IMR-90 (cell line): ENCODE results near the gene AXIN2. TPM values are rescaled to one million over a fixed set of nuclear protein-coding genes. Genes with fewer than 3 reads are reported as not detected.

Experiments
- ATAC-seq: fragments of 200-7000 bp; cut with Tn5 transposase; 2 replicates; pipeline ENCODE4 v1.9.1; 2020; ENCODE audit warnings: low read depth, mild to moderate bottlenecking, moderate library complexity
- BruUV-seq: library from RNA; stranded (reverse); fragments of 400-500 nt; replicated peaks from 2 replicates; lab custom pipeline; 2021; lab: Mats Ljungman, UMichigan
- CTCF ChIA-PET: fragments of 300-600 bp; formaldehyde crosslinking; extraction: SDS; loops from one replicate; lab custom pipeline; 2021; ENCODE audit warnings: antibody characterized with exemption; lab: Yijun Ruan, JAX
- POLR2A ChIA-PET: fragments of 300-600 bp; sonication (Branson Sonifier 250); formaldehyde crosslinking; loops from one replicate; lab custom pipeline; 2022; ENCODE audit warnings: antibody characterized with exemption; ENCODE audit not compliant: unreplicated experiment; lab: Charles Lee
- DNase-seq: peaks from one replicate; pipeline ENCODE4 v3.0.0; 2013
- H2AFZ ChIP-seq: replicated peaks from 2 replicates; pipeline ENCODE3; 2013; ENCODE audit warnings: low read length, mild to moderate bottlenecking; ENCODE audit not compliant: poor library complexity
- H2AK5ac ChIP-seq: 2 replicates; pipeline ENCODE4 v1.6.1; 2013; ENCODE audit warnings: low read depth, low read length, inconsistent platforms
- H2AK9ac ChIP-seq: replicated peaks from 2 replicates; pipeline ENCODE3; 2013; ENCODE audit warnings: mild to moderate bottlenecking, low read depth, low read length, moderate library complexity; ENCODE audit not compliant: poor library complexity
- H2BK120ac ChIP-seq: 2 replicates; pipeline ENCODE4 v1.6.1; 2013; ENCODE audit warnings: low read depth, low read length, inconsistent platforms
- H2BK15ac ChIP-seq: 3 replicates; pipeline ENCODE4 v1.6.1; 2013; ENCODE audit warnings: low read depth, low read length, inconsistent platforms
- H2BK20ac ChIP-seq: 2 replicates; pipeline ENCODE4 v1.6.1; 2013; ENCODE audit warnings: low read depth, mild to moderate bottlenecking, inconsistent platforms, low read length, moderate library complexity
- H2BK5ac ChIP-seq: 2 replicates; pipeline ENCODE4 v1.6.1; 2013; ENCODE audit warnings: mild to moderate bottlenecking, low read depth, low read length, inconsistent platforms; ENCODE audit not compliant: poor library complexity, severe bottlenecking
- H3K14ac ChIP-seq: replicated peaks from 2 replicates; pipeline ENCODE4 v1.6.1; 2013; ENCODE audit warnings: low read depth, low read length, inconsistent platforms
- H3K18ac ChIP-seq: 2 replicates; pipeline ENCODE4 v1.6.1; 2013; ENCODE audit warnings: low read depth, low read length, control low read depth
- H3K23ac ChIP-seq: 2 replicates; pipeline ENCODE4 v1.6.1; 2013; ENCODE audit warnings: low read depth, low read length, inconsistent platforms
- H3K27ac ChIP-seq: 2 replicates; pipeline ENCODE4 v1.5.1; 2013; ENCODE audit warnings: mild to moderate bottlenecking, control low read depth, low read length; ENCODE audit not compliant: insufficient read depth
- H3K27me3 ChIP-seq: 2 replicates; pipeline ENCODE4 v1.6.1; 2013; ENCODE audit warnings: low read length; ENCODE audit not compliant: control insufficient read depth, insufficient read depth
- H3K36me3 ChIP-seq: 2 replicates; pipeline ENCODE4 v1.6.1; 2013; ENCODE audit warnings: low read length, mixed read lengths; ENCODE audit not compliant: control insufficient read depth, insufficient read depth
- H3K4ac ChIP-seq: 2 replicates; pipeline ENCODE4 v1.6.1; 2013; ENCODE audit warnings: low read depth, low read length, inconsistent platforms
- H3K4me1 ChIP-seq: 2 replicates; pipeline ENCODE4 v1.6.1; 2013; ENCODE audit warnings: low read length, mixed read lengths; ENCODE audit not compliant: control insufficient read depth, insufficient read depth
- H3K4me2 ChIP-seq: 2 replicates; pipeline ENCODE4 v1.6.1; 2013; ENCODE audit warnings: low read depth, mild to moderate bottlenecking, control low read depth, low read length, moderate library complexity
- H3K4me3 ChIP-seq: 2 replicates; pipeline ENCODE4 v1.5.1; 2013; ENCODE audit warnings: low read depth, mild to moderate bottlenecking, control low read depth, low read length, moderate library complexity; ENCODE audit not compliant: insufficient read depth
- H3K56ac ChIP-seq: 2 replicates; pipeline ENCODE4 v1.6.1; 2013; ENCODE audit warnings: low read length, inconsistent platforms; ENCODE audit not compliant: insufficient read depth; ENCODE audit errors: extremely low read depth
- H3K79me1 ChIP-seq, 2 experiments: 2 replicates each; pipeline ENCODE4 v1.6.1; 2013; ENCODE audit warnings: low read length in 2 of 2, inconsistent platforms in 1 of 2, low read depth in 1 of 2
- H3K9ac ChIP-seq: 2 replicates; pipeline ENCODE4 v1.6.1; 2013; ENCODE audit warnings: low read depth, low read length, control low read depth
- H3K9me1 ChIP-seq: 2 replicates; pipeline ENCODE4 v1.6.1; 2013; ENCODE audit warnings: low read length, inconsistent platforms; ENCODE audit not compliant: insufficient read depth
- H3K9me3 ChIP-seq: 2 replicates; pipeline ENCODE4 v1.6.1; 2013; ENCODE audit warnings: low read length; ENCODE audit not compliant: control insufficient read depth, insufficient read depth
- H4K20me1 ChIP-seq: 2 replicates; pipeline ENCODE4 v1.6.1; 2013; ENCODE audit warnings: low read length, inconsistent platforms; ENCODE audit not compliant: insufficient read depth
- H4K5ac ChIP-seq: 2 replicates; pipeline ENCODE4 v1.6.1; 2013; ENCODE audit warnings: mild to moderate bottlenecking, low read depth, low read length, control low read depth
- H4K8ac ChIP-seq, 2 experiments: 2 replicates each; pipeline ENCODE4 v1.6.1; 2013; ENCODE audit warnings: low read depth in 2 of 2, low read length in 2 of 2, control low read depth in 1 of 2, inconsistent platforms in 1 of 2
- H4K91ac ChIP-seq: 2 replicates; pipeline ENCODE4 v1.6.1; 2013; ENCODE audit warnings: low read depth, low read length, inconsistent platforms; ENCODE audit not compliant: insufficient read depth
- CEBPB ChIP-seq: IDR thresholded peaks from 2 replicates; pipeline ENCODE4 v1.6.1; 2012; ENCODE audit warnings: low read depth, low read length, improper control_type of control experiment
- CHD1 ChIP-seq: IDR thresholded peaks from 2 replicates; pipeline ENCODE4 v1.6.1; 2012; ENCODE audit warnings: low read depth, low read length, improper control_type of control experiment
- CTCF ChIP-seq: conservative IDR thresholded peaks from 2 replicates; pipeline ENCODE4 v1.5.1; 2012; ENCODE audit warnings: mild to moderate bottlenecking, low read depth, low read length, improper control_type of control experiment
- ELK1 ChIP-seq: fragments of 150-350 bp; IDR thresholded peaks from 2 replicates; pipeline ENCODE4 v1.6.1; 2016; ENCODE audit warnings: low read depth, mild to moderate bottlenecking, low read length, moderate library complexity, borderline replicate concordance
- FOS ChIP-seq: fragments of 150-350 bp; IDR thresholded peaks from 2 replicates; pipeline ENCODE4 v1.6.1; 2016; ENCODE audit warnings: low read depth, low read length
- MAFK ChIP-seq: IDR thresholded peaks from 2 replicates; pipeline ENCODE4 v1.6.1; 2012; ENCODE audit warnings: low read depth, low read length, improper control_type of control experiment
- MAZ ChIP-seq: IDR thresholded peaks from 2 replicates; pipeline ENCODE4 v1.6.1; 2012; ENCODE audit warnings: low read depth, mild to moderate bottlenecking, low read length, improper control_type of control experiment, moderate library complexity, borderline replicate concordance
- MXI1 ChIP-seq: IDR thresholded peaks from 2 replicates; pipeline ENCODE4 v1.6.1; 2012; ENCODE audit warnings: low read depth, mild to moderate bottlenecking, low read length, moderate library complexity, borderline replicate concordance
- NFE2L2 ChIP-seq: fragments of 150-350 bp; IDR thresholded peaks from 2 replicates; pipeline ENCODE4 v1.6.1; 2016; ENCODE audit warnings: low read depth, mild to moderate bottlenecking, low read length
- POLR2A ChIP-seq: IDR thresholded peaks from 2 replicates; pipeline ENCODE4 v1.6.1; 2012; ENCODE audit warnings: mild to moderate bottlenecking, low read depth, low read length
- RCOR1 ChIP-seq: IDR thresholded peaks from 2 replicates; pipeline ENCODE4 v1.6.1; 2012; ENCODE audit warnings: mild to moderate bottlenecking, low read length, improper control_type of control experiment; ENCODE audit not compliant: insufficient replicate concordance
- RFX5 ChIP-seq: IDR thresholded peaks from 2 replicates; pipeline ENCODE4 v1.8.0; 2012; ENCODE audit warnings: low read depth, mild to moderate bottlenecking, low read length, moderate library complexity
- SMC3 ChIP-seq: fragments of 150-350 bp; IDR thresholded peaks from 2 replicates; pipeline ENCODE4 v1.6.1; 2016; ENCODE audit warnings: low read depth, mild to moderate bottlenecking, antibody characterized with exemption, low read length, moderate library complexity
- USF2 ChIP-seq: fragments of 150-350 bp; IDR thresholded peaks from 2 replicates; pipeline ENCODE4 v1.6.1; 2017; ENCODE audit warnings: mild to moderate bottlenecking, antibody characterized with exemption, low read length, low read depth
- WGBS, 2 experiments: methylation state at CpG; one replicate each; pipeline versions ENCODE4 v1.1.5 to v1.1.7; 2013; ENCODE audit warnings: missing lambda C conversion rate in 2 of 2; ENCODE audit not compliant: insufficient read length in 1 of 2; ENCODE audit errors: extremely low coverage in 2 of 2; 5-methylcytosine and 5-hydroxymethylcytosine counted together
- dilution Hi-C: fragments of 300-500 bp; cut with HindIII; formaldehyde crosslinking; loops from one replicate; pipeline ENCODE4 v1.14.3; 2018; ENCODE audit warnings: low sequenced_read_pairs; ENCODE audit not compliant: unreplicated experiment
- in situ Hi-C: fragments of 300-500 bp; cut with MboI; formaldehyde crosslinking; loops from 3 replicates; pipeline ENCODE4 v1.14.3; 2019; ENCODE audit warnings: low sequenced_read_pairs, inconsistent platforms, mixed read lengths
- intact Hi-C: fragments of 100-400 bp; cut with micrococcal nuclease; formaldehyde crosslinking; loops from 2 replicates; pipeline ENCODE4 v1.10.0; 2022
- polyA plus RNA-seq, 3 experiments: library from polyadenylated mRNA; depleted of rRNA; stranded (reverse); fragments of >200 nt; gene quantifications; 2 replicates each; pipeline ENCODE4 v1.2.3, GENCODE V29; 2012; ENCODE audit warnings: low replicate concordance in 1 of 3
- total RNA-seq: library from RNA; depleted of rRNA; stranded (reverse); fragments of >200 nt; gene quantifications from 2 replicates; pipeline ENCODE4 v1.2.3, GENCODE V29; 2012

Gene AXIN2
- total and polyA plus RNA-seq, 2 of the 4 experiments (the other 2 are of a cell fraction): 0.91 to 1.8 TPM

GRCh38 chr17:65576939-65577338 lies 15.5 kb upstream of the AXIN2 start:
- in situ Hi-C loops: no loop called here

More at GRCh38 chr17:65576939-65577338, 15.5 kb upstream of the AXIN2 start:
- Histone ChIP-seq H3K18ac (no peak overlapping the region), H3K9me3 (no peaks in the 10 kb centered on the region), H3K4me2 (no peak overlapping the region), H4K91ac (no peak overlapping the region), H2BK20ac (no peak overlapping the region), H3K27ac (no peak overlapping the region), H4K20me1 (no peaks in the 10 kb centered on the region), H3K79me1 (no peaks in the 10 kb centered on the region), H3K4me1 (no peaks in the 10 kb centered on the region), H3K4me3 (no peak overlapping the region), H2BK5ac (no peak overlapping the region), H2BK120ac (no peak overlapping the region), H3K36me3 (no peaks in the 10 kb centered on the region), H2BK15ac (no peak overlapping the region), H3K14ac (no peak overlapping the region), H2AFZ (no peak overlapping the region), H3K9me1 (no peaks in the 10 kb centered on the region), H4K8ac (no peak overlapping the region), H4K5ac (no peak overlapping the region), H3K4ac (no peak overlapping the region), H3K9ac (no peak overlapping the region), H2AK5ac (no peak overlapping the region), H3K27me3 (0 out of 2 replicates have a peak, but pooled peaks cover 4% of the 10 kb centered on the region), H3K23ac (no peak overlapping the region), H3K56ac (no peak overlapping the region), H2AK9ac (no peak overlapping the region)
- dilution Hi-C loops: no loop called here
- DNase-seq (no peak), ATAC-seq (no peak)
- 93% methylated on average over 5 of the region's 12 CpGs; no CpG with 5 or more reads in 1 of the 2 experiments for WGBS, 2 experiments
- CTCF ChIA-PET: no interaction called here
- intact Hi-C loops: no loop called here
- no peak for TF ChIP-seq CHD1
- TF ChIP-seq FOS: no peak
- no peak for TF ChIP-seq CEBPB
- no peak for TF ChIP-seq NFE2L2
- TF ChIP-seq USF2: no peak
- no peak for TF ChIP-seq MXI1
- TF ChIP-seq RFX5: no peak
- no peak for TF ChIP-seq CTCF
- no peak for TF ChIP-seq RCOR1
- TF ChIP-seq ELK1: no peak
- TF ChIP-seq SMC3: no peak
- TF ChIP-seq MAFK: no peak
- TF ChIP-seq MAZ: no peak
- TF ChIP-seq POLR2A: no peak
- BruUV-seq: no TSS peak
- POLR2A ChIA-PET: no interaction called here
